Glutamatergic neuron (in vitro differentiated cells): ENCODE measurements around the gene CA5A. TPM values are rescaled to one million over a fixed set of nuclear protein-coding genes. Genes with fewer than 3 reads are reported as not detected.
"Not testable (repeated sequence)": the region's sequence is repeated elsewhere in the genome, so short reads cannot be mapped to it uniquely, and the experiment has no call there.

Experiments
- DNase-seq: peaks from one replicate; pipeline ENCODE4 v3.0.0; 2022
- H3K27ac Mint-ChIP-seq: one replicate; pipeline ENCODE4 v1.8.0; 2020; ENCODE audit warnings: mild to moderate bottlenecking, mixed read lengths, inconsistent platforms; ENCODE audit not compliant: unreplicated experiment
- H3K27me3 Mint-ChIP-seq: one replicate; pipeline ENCODE4 v1.8.0; 2020; ENCODE audit warnings: mild to moderate bottlenecking, moderate library complexity, mixed read lengths, inconsistent platforms; ENCODE audit not compliant: unreplicated experiment
- H3K36me3 Mint-ChIP-seq: one replicate; pipeline ENCODE4 v1.8.0; 2020; ENCODE audit warnings: mild to moderate bottlenecking, mixed read lengths, inconsistent platforms; ENCODE audit not compliant: unreplicated experiment
- H3K4me1 Mint-ChIP-seq: one replicate; pipeline ENCODE4 v1.8.0; 2020; ENCODE audit warnings: mild to moderate bottlenecking, low read depth, mixed read lengths, inconsistent platforms; ENCODE audit not compliant: unreplicated experiment
- H3K4me3 Mint-ChIP-seq: one replicate; pipeline ENCODE4 v1.8.0; 2020; ENCODE audit warnings: mild to moderate bottlenecking, mixed read lengths, inconsistent platforms; ENCODE audit not compliant: unreplicated experiment
- H3K9me3 Mint-ChIP-seq: one replicate; pipeline ENCODE4 v1.8.0; 2020; ENCODE audit warnings: mild to moderate bottlenecking, moderate library complexity, mixed read lengths, inconsistent platforms; ENCODE audit not compliant: unreplicated experiment
- CTCF ChIP-seq: fragments of 200-600 bp; sonication (generic); IDR thresholded peaks from one replicate; pipeline ENCODE4 v1.5.0; 2021; ENCODE audit not compliant: partially characterized antibody, unreplicated experiment
- total RNA-seq: library from RNA; stranded (reverse); fragmentation: NEBNext Ultra II Directional; extraction: Animal tissue kit (Norgen Biotek cat#: 25700); gene quantifications from one replicate; pipeline ENCODE4 v1.2.1, GENCODE V29; 2021; ENCODE audit not compliant: unreplicated experiment

CA5A gene
- total RNA-seq, 1 donor from 2014 or later, result not detected

- no peak for TF ChIP-seq CTCF
- peak overlapping the region; percentile 58 for H3K4me3 Mint-ChIP-seq
- H3K27ac Mint-ChIP-seq, result peak overlapping the region; percentile 12
- H3K36me3 Mint-ChIP-seq, result peaks cover 7% of the 10 kb centered on the region
- DNase-seq, result no peak
- peaks cover 8% of the 10 kb centered on the region for H3K9me3 Mint-ChIP-seq
- H3K27me3 Mint-ChIP-seq, result peaks cover 2% of the 10 kb centered on the region
- peaks cover 15% of the 10 kb centered on the region for H3K4me1 Mint-ChIP-seq
These were observed 54.8 kb downstream of the CA5A start for GRCh38 chr16:87881324-87882200.

GRCh38 chr16:87880117-87880696, 56.1 kb downstream of the CA5A start:
- Mint-ChIP-seq H3K27me3 (peaks cover 2% of the 10 kb centered on the region), H3K9me3 (peaks cover 8% of the 10 kb centered on the region), H3K4me1 (peaks cover 15% of the 10 kb centered on the region), H3K36me3 (peaks cover 7% of the 10 kb centered on the region), H3K4me3 (no peak overlapping the region), H3K27ac (no peak overlapping the region)
- no peak for DNase-seq
- TF ChIP-seq CTCF, result no peak

DNA sequence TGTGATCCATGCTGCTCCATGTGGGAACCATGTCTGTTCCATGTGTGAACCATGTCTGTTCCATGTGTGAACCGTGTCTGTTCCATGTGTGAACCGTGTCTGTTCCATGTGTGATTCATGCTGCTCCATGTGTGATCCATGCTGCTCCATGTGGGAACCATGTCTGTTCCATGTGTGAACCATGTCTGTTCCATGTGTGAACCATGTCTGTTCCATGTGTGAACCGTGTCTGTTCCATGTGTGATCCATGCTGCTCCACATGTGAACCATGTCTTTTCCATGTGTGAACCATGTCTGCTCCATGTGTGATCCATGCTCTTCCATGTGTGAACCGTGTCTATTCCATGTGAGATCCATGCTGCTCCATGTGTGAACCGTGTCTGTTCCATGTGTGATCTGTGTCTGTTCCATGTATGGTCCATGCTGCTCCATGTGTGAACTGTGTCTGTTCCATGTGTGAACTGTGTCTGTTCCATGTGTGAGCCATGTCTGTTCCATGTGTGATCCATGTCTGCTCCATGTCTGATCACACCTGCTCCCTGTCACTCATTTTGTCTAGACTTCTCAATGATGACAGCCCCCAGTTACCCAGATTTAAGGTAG, 56.8 kb downstream of the CA5A start:
- DNase-seq, H3K36me3 Mint-ChIP-seq: not testable (repeated sequence)

DNA sequence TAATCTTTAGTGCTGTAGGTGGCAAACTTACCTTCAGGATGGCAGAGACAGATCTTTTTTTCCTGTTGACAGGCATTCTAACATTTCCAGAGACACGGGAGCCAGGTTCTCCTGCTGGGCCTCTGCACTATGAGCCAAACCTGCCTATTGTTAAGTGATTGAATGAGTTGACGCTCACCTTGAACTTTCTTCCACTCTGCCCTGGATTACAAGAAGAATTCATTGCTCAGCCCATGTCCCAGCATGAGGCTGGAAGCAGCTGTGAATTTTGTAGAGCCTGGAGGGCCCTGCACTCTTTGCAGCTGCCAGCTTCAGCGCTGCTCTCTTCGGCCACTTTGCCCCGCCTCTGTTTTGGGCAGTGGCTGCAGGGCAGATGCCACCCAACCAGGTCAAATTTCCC, 57.6 kb downstream of the CA5A start:
- H3K27ac Mint-ChIP-seq, result no peak overlapping the region
- peaks cover 15% of the 10 kb centered on the region for H3K4me1 Mint-ChIP-seq
- TF ChIP-seq CTCF, result no peak
- H3K9me3 Mint-ChIP-seq, result peaks cover 8% of the 10 kb centered on the region
- H3K4me3 Mint-ChIP-seq, result no peak overlapping the region
- no peak for DNase-seq
- peaks cover 7% of the 10 kb centered on the region for H3K36me3 Mint-ChIP-seq
- peaks cover 2% of the 10 kb centered on the region for H3K27me3 Mint-ChIP-seq

More for the DNA sequence above, 56.8 kb downstream of the CA5A start:
- peaks cover 15% of the 10 kb centered on the region for H3K4me1 Mint-ChIP-seq
- not testable (repeated sequence) for H3K4me3 Mint-ChIP-seq, H3K27ac Mint-ChIP-seq, H3K9me3 Mint-ChIP-seq, H3K27me3 Mint-ChIP-seq

GRCh38 chr16:87877942-87878507, 58.3 kb downstream of the CA5A start:
- Mint-ChIP-seq H3K27me3 (peaks cover 2% of the 10 kb centered on the region), H3K27ac (no peak overlapping the region), H3K4me1 (peaks cover 15% of the 10 kb centered on the region), H3K4me3 (no peak overlapping the region), H3K9me3 (peaks cover 8% of the 10 kb centered on the region), H3K36me3 (peaks cover 7% of the 10 kb centered on the region)
- DNase-seq, result no peak
- TF ChIP-seq CTCF, result no peak
